ENCODE data around the gene TMEM203.

TMEM203 gene

DNA sequence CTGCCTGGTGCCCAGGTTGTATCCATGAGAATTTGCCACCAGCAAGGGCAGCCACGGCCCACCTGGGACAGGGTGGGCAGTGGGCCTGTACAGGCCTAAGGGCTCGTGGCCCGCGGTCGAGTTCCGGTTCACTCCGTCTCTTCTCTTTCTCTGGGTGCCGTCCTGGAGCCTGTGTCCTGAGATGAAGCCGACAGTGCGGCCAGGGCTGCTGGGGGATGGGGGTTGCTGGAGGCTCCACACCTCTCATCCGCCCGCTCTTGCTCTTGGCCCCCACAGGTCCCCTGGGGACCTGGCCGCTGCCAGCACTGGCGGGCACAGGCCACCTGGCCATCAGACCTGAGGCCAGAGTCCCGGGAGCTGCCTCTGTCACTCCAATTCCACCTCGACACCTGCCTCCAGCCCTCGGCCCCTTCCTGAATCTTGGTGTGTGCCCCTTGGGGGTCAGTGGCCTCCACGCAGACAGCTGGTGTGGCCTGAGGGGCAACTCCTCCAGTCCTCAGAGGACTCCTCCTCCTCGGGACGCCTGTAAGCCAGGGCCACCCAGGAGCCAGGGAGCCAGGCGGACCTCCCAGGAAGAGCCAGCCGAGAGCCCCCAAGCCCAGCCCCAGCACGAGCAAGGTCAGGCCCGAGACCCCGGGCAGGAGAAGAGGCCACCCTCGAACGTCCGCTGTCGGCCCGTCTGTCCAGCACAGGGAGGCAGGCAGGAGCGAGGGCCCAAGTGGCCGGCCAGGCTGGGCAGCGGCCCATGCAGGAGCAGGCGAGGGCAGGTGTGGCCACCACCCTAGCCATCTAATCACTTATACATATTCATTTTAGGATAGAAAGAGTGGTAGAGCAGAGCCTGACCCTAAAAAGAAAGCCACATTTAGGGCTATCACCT lies 40.8 kb downstream of the TMEM203 start:
- DNase-seq (ENCODE audit: low read depth): no peak

DNA sequence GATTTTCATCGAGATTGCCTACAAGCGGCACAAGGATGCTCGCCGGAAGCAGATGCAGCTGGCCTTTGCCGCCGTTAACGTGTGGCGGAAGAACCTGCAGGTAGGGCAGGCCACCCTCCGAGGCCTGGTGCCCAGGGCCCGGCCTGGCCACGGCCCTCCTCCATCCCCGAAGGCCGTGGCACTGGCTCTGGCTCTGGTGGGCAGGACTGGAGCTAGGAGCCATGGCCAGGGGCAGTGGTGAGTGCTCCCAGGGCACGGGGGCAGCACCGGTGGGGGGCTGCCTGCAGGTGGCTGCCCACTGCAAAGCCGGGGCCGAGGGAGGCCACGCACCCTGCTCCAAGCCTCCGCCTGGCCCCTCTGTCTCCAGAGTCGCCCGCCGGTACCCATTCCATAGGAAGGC lies 41.6 kb downstream of the TMEM203 start:
- no peak for DNase-seq (ENCODE audit: low read depth)

DNA sequence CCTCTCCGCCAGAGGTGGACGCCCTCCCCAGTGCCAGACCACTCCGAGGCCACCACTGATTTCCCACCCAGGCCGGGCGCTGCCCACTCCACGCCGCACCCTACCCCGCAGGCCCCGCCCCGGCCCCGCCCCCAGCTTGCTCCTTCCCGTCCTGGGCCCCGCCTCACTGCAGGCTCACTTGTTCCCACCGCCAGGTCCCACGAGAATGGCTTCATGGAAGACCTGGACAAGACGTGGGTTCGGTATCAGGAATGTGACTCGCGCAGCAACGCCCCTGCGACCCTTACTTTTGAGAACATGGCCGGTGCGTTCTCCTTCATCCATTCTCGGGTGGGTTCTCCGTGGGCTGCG lies 42.1 kb downstream of the TMEM203 start:
- no peak for DNase-seq (ENCODE audit: low read depth)

DNA sequence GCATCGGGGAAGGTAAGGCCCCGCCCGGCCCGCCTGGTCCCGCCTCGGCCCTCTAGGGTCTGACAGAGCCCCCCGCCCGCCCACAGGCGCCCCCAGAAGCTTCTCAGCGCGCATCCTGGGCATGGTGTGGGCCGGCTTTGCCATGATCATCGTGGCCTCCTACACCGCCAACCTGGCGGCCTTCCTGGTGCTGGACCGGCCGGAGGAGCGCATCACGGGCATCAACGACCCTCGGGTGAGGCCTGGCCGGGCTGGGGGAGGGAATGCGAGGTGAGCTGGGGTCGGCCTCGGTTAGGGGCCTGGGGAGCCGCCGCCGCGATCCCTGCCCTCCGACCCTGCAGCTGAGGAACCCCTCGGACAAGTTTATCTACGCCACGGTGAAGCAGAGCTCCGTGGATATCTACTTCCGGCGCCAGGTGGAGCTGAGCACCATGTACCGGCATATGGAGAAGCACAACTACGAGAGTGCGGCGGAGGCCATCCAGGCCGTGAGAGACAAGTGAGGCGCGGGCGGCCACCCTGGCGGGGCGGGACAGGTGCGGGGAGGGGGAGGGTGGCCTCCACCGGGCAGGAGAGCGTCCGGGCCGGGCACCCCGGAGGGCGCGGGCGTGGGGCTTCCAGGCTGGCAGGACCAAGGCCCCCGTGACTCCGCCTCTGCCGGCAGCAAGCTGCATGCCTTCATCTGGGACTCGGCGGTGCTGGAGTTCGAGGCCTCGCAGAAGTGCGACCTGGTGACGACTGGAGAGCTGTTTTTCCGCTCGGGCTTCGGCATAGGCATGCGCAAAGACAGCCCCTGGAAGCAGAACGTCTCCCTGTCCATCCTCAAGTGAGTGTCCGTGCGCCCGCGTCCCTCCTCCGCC lies 42.7 kb downstream of the TMEM203 start:
- DNase-seq (ENCODE audit: low read depth): no peak

DNA sequence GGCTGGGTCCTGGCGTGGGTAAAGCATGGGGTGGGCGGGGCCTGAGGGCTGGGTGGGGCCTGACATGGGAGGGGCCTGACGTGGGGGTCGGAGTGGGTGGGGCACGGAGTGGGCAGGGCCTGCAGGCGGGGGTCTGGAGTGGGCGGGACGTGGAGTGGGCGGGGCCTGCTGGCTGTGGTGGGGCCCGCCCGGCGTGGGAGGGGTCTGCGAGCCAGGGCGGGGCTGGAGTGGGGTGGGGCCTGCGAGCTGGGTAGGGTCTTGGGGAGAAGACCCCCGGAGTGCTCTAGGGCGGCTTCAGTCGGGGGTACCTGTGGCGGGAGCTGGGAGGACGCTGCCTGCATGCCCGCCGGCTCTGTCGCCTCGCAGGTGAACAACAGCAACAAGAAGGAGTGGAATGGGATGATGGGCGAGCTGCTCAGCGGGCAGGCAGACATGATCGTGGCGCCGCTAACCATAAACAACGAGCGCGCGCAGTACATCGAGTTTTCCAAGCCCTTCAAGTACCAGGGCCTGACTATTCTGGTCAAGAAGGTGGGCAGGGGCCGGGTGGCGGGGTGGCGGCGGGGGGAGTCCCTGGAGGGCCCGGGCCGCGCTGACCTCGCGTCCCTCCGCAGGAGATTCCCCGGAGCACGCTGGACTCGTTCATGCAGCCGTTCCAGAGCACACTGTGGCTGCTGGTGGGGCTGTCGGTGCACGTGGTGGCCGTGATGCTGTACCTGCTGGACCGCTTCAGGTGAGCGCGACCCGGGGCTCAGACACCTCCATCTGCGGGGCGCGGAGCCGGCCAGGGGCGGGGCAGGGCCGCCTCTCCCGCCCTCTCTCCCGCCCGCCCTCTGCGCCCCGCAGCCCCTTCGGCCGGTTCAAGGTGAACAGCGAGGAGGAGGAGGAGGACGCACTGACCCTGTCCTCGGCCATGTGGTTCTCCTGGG lies 43.6 kb downstream of the TMEM203 start:
- DNase-seq (ENCODE audit: low read depth): no peak

DNA sequence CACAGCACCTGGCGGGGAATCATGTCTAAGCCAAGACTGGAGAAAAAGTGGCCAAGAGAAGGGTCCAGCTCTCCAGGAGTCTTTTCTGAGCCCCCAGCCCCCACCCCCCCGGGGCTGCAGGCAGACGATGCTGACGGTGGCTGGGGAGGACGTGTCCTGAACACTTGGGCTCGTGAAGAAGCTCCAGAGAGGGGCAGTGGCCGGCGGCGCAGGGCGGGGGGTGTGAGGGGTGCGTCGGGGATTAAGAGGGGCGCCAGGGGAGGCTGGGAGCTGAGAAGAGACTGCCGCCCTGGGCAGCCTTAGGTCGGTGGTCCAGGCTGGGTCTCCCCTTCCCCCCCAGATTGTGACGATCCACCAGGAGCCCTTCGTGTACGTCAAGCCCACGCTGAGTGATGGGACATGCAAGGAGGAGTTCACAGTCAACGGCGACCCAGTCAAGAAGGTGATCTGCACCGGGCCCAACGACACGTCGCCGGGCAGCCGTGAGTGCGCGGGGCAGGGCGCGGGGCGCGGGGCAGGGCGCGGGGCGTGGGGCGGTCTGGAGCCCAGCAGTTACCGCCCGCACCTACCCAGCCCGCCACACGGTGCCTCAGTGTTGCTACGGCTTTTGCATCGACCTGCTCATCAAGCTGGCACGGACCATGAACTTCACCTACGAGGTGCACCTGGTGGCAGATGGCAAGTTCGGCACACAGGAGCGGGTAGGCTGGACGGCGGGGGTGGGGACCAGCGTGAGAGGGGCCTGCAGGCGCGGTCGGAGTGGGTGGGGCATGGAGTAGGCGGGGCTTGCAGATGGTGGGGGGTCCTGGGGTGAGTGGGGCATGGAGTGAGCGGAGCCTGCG lies 44.5 kb downstream of the TMEM203 start:
- DNase-seq (ENCODE audit: low read depth): no peak

DNA sequence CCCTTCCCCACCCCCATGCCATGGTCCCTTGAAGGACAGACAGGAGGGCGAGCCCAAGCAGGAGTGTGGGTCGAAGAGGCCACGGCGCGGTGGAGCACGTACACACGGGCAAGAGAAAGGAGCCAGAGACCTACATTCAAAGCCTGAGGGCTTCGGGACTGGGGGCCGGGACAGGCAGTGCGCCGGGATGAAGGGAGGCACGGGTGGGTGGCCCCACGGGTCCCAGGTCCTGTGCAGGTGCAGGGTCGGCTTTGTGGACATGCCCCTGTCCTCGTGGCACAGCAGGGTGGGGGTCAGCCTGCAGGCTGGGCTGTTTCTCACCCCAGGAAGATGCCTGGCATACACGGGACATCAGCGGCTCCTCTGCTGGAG lies 45.4 kb downstream of the TMEM203 start:
- DNase-seq (ENCODE audit: low read depth): no peak

DNA sequence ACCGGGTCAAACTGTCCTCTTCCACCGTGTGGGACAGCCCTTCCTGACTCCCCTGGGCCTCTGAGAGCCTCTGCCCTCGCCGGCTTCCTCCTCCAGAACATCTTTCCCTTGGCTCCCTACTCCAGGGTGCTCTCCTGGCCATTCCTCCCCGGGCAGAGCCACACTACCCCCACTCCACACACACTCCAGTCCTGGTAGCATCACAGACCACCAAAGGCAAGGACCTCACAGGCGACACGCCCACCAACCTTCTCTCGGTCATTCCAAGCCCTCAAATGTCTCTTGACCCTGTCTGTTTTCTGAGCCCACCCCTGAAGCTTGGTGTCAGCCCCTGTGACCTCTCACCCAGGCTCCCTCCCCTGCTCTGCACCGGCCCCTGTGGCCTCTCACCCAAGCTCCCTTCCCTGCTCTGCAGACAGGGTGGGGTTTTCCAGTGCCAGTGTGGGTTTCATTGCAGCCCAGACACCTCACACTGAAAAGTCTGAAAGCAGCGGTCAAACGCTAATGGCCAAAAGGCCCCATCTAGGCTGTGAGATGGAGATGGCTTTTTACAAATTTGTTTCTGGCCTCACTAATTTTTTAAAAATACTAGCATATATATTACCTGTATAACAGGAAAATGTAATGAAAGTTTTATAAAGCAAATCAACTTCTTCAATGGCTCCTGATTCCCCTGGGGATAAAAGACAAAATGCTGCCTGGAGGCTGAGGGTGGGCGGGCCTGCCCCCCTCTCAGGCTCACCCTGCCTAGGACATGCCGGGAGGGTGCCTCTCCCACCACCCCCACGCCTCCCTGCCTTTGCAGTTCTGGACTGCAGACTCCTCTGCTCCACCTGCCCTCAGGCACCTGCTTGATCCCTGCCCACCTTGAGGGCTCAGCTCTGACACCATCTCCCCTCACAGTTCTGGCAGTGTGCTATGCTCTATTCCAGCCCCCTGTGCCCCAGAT lies 46.1 kb downstream of the TMEM203 start:
- no peak for DNase-seq (ENCODE audit: low read depth)

DNA sequence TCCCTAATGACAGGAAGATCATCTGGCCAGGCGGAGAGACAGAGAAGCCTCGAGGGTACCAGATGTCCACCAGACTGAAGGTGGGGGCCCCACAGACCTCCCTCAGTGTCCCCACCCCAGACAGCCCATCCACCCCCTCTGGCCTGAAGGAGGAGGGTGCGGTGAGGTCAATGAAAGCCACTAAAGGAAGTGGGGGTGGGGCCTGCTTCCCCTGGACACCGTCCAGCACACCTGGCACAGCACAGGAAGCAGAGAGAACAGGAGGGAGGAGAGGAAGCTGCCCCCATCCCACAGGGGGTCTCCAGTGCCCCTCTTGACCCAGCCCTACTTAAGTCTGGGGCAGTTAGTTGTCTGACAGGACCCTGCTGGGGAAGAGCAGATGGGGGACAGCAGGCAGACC lies 46.8 kb downstream of the TMEM203 start:
- DNase-seq (ENCODE audit: low read depth): no peak

DNA sequence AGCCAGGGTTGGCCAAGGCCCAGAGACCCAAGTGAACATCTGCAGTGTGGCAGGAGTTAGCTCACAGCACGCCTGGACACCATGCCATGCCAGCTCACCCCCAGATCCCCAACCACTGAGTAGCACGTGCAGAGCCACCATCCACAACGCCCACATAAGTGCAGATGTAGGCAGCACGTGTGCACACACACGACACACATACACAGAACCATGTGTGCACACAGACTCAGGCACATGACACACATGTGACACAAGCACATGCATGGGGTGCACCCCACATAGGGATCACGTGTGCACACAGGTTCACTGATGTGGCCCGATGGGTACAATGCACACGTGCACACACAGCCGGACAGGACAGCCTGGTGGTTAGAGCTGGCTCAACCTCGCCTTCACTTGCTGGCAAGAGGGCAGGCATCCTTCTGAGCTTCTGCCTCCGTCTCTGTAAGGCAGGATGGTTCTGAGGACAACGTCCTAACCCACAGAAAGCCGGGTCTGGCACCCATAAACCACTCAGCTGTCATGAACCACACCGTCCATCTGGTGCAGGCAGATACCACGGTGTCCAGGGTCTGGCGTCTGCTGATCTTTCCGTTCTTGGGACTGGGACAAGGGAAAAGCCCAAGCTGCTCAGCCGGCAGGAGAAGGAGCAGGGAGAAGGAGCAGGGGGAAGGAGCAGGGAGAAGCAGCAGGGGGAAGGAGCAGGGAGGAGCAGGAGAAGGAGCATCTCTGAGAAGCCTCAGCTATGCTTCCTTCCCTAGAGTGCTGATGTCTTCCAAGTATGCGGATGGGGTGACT lies 47.6 kb downstream of the TMEM203 start:
- no peak for DNase-seq (ENCODE audit: low read depth)

DNA sequence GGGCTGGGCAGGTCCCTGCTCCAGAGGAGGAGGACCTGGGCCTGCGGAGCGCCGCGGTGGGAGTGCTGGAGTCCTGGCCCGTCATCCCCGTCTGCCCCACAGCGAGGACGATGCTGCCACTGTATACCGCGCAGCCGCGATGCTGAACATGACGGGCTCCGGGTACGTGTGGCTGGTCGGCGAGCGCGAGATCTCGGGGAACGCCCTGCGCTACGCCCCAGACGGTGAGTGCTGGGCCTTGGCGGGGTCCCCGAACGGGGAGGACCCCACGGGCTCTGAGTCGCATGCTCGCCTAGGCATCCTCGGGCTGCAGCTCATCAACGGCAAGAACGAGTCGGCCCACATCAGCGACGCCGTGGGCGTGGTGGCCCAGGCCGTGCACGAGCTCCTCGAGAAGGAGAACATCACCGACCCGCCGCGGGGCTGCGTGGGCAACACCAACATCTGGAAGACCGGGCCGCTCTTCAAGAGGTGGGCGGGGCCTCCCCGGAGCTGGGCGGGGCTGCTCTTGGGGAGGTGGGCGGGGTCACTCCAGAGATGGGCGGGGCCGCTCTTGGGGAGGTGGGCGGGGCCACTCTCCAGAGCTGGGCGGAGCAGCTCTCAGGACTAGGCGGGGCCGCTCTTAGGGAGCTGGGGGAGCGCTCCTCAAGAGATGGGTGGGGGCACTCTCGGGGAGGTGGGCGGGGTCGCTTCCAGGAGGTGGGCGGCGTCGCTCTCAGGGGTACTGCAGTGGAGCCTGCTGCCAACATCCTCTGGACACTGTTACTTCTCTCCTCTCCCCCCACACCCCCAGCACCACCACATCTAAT lies 48.7 kb downstream of the TMEM203 start:
- no peak for DNase-seq (ENCODE audit: low read depth)
